ENCODE results near the gene UGT2B17.
A peak's percentile ranks its signal among the peaks of the same experiment; 100 is the strongest.
"Not testable (repeated sequence)": the region's sequence is repeated elsewhere in the genome, so short reads cannot be mapped to it uniquely, and the experiment has no call there.

UGT2B17 gene

GRCh38 chr4:68569036-68569435, 7.1 kb downstream of the UGT2B17 start:
- not testable (repeated sequence) for DNase-seq

GRCh38 chr4:68568535-68568934, 7.6 kb downstream of the UGT2B17 start:
- DNase-seq: not testable (repeated sequence)

GRCh38 chr4:68566364-68566763, 9.8 kb downstream of the UGT2B17 start:
- DNase-seq: not testable (repeated sequence)

GRCh38 chr4:68565082-68565481, 11.0 kb downstream of the UGT2B17 start:
- DNase-seq: not testable (repeated sequence)

- not testable (repeated sequence) for DNase-seq
These were observed 15.6 kb downstream of the UGT2B17 start for GRCh38 chr4:68560364-68561070.

- DNase-seq: not testable (repeated sequence)
These were observed 22.3 kb downstream of the UGT2B17 start for GRCh38 chr4:68553830-68554229.

GRCh38 chr4:68552818-68553811, 23.0 kb downstream of the UGT2B17 start:
- not testable (repeated sequence) for DNase-seq

- DNase-seq: not testable (repeated sequence)
These were observed 33.4 kb downstream of the UGT2B17 start for GRCh38 chr4:68542742-68543141.

- DNase-seq: no peak
These were observed 39.7 kb downstream of the UGT2B17 start for GRCh38 chr4:68536375-68536774.

GRCh38 chr4:68535974-68536373, 40.1 kb downstream of the UGT2B17 start:
- no peak for DNase-seq

GRCh38 chr4:68522232-68522631, 53.9 kb downstream of the UGT2B17 start:
- not testable (repeated sequence) for DNase-seq

- DNase-seq: no peak
These were observed 55.1 kb downstream of the UGT2B17 start for GRCh38 chr4:68520985-68521384.

GRCh38 chr4:68518889-68519288, 57.2 kb downstream of the UGT2B17 start:
- DNase-seq: no peak

- DNase-seq: not testable (repeated sequence)
These were observed 70.7 kb downstream of the UGT2B17 start for GRCh38 chr4:68505452-68505851.

- peak in 2 of 5 donors; percentile 2 to 27 for DNase-seq
These were observed 71.3 kb downstream of the UGT2B17 start for GRCh38 chr4:68504836-68505235.

GRCh38 chr4:68503462-68503861, 72.7 kb downstream of the UGT2B17 start:
- DNase-seq: not testable (repeated sequence)

- DNase-seq: no peak
These were observed 77.1 kb downstream of the UGT2B17 start for GRCh38 chr4:68499021-68499420.

- DNase-seq: peak in 4 of 5 donors; percentile 14 to 61 (median 33)
These were observed 77.6 kb downstream of the UGT2B17 start for GRCh38 chr4:68498413-68499007.

GRCh38 chr4:68494688-68495087, 81.4 kb downstream of the UGT2B17 start:
- DNase-seq: no peak

GRCh38 chr4:68490826-68491457, 85.2 kb downstream of the UGT2B17 start:
- no peak for DNase-seq

GRCh38 chr4:68489338-68489737, 86.8 kb downstream of the UGT2B17 start:
- DNase-seq: no peak

Data from T-helper 1 cell (primary cell).